GM18858 (cell line): Measurements from ENCODE around the gene POLRMT.
"Not testable (repeated sequence)": the region's sequence is repeated elsewhere in the genome, so short reads cannot be mapped to it uniquely, and the experiment has no call there.

Experiments used
- ATAC-seq: cut with Tn5 transposase; IDR thresholded peaks from one replicate; pipeline ENCODE4 v1.9.1; 2021; ENCODE audit not compliant: unreplicated experiment

POLRMT gene

GRCh38 chr19:595326-596262 is 37.7 kb downstream of the POLRMT start:
- no peak for ATAC-seq

- ATAC-seq, result no peak
Observed at GRCh38 chr19:594265-594870, 39.0 kb downstream of the POLRMT start.

- no peak for ATAC-seq
Observed at GRCh38 chr19:593505-593904, 39.8 kb downstream of the POLRMT start.

GRCh38 chr19:593055-593454 is 40.3 kb downstream of the POLRMT start:
- ATAC-seq, result no peak

- no peak for ATAC-seq
Observed at GRCh38 chr19:592101-592500, 41.2 kb downstream of the POLRMT start.

GRCh38 chr19:591099-591958 is 42.0 kb downstream of the POLRMT start:
- ATAC-seq, result no peak

GRCh38 chr19:590750-591098 is 42.6 kb downstream of the POLRMT start:
- no peak for ATAC-seq

- no peak for ATAC-seq
Observed at GRCh38 chr19:590396-590745, 43.0 kb downstream of the POLRMT start.

- ATAC-seq, result no peak
Observed at GRCh38 chr19:589693-590395, 43.5 kb downstream of the POLRMT start, which contains the start of gene HCN2. Gene HCN2, plus strand, starts transcription at chr19:589881. Its CDS starts 65 bp downstream, at chr19:589946.

- ATAC-seq, result no peak
Observed at GRCh38 chr19:588741-589692, 44.3 kb downstream of the POLRMT start.

GRCh38 chr19:588093-588740 is 45.1 kb downstream of the POLRMT start:
- no peak for ATAC-seq

GRCh38 chr19:585551-586110 is 47.7 kb downstream of the POLRMT start:
- ATAC-seq, result no peak

- not testable (repeated sequence) for ATAC-seq
Observed at GRCh38 chr19:585146-585545, 48.2 kb downstream of the POLRMT start.

- ATAC-seq, result no peak
Observed at GRCh38 chr19:584240-585001, 48.9 kb downstream of the POLRMT start.

- ATAC-seq, result no peak
Observed at GRCh38 chr19:583968-584239, 49.4 kb downstream of the POLRMT start.

- no peak for ATAC-seq
Observed at GRCh38 chr19:583198-583967, 50.0 kb downstream of the POLRMT start.

GRCh38 chr19:582497-583197 is 50.7 kb downstream of the POLRMT start:
- ATAC-seq, result no peak
